Smooth muscle cell of the coronary artery (primary cell): ENCODE measurements around the gene TMEM129. TPM values are rescaled to one million over a fixed set of nuclear protein-coding genes. Genes with fewer than 3 reads are reported as not detected.

Experiments
- total RNA-seq: library from RNA; depleted of rRNA; stranded (reverse); fragments of >200 nt; gene quantifications from 2 replicates; pipeline ENCODE4 v1.2.3, GENCODE V29; 2014; ENCODE audit warnings: low replicate concordance

The TMEM129 gene
- total RNA-seq, result 33.8 and 37.2 TPM in 2 replicates

GRCh38 chr4:1721003-1721665 lies at the start of gene TMEM129, which contains the start of gene TACC3:
Gene TMEM129, minus strand, starts transcription at chr4:1721323. Its CDS starts 486 bp downstream, at chr4:1720837.
Gene TACC3, plus strand, starts transcription at chr4:1721521. Its CDS starts 1,901 bp downstream, at chr4:1723422.

GRCh38 chr4:1712216-1713002 lies 8.7 kb downstream of the TMEM129 start, which contains the start of gene SLBP:
Gene SLBP, minus strand, starts transcription at chr4:1712319. Its CDS starts 131 bp downstream, at chr4:1712188.

GRCh38 chr4:1683736-1684505 lies 37.2 kb downstream of the TMEM129 start, which contains the start of gene FAM53A:
Gene FAM53A, minus strand, starts transcription at chr4:1684313. Its CDS starts 15,572 bp downstream, at chr4:1668741.

Other genes starting within 250 kb of the TMEM129 start
- 0.23 and 1.5 TPM in 2 replicates for gene FAM53A, start 37.0 kb downstream of the TMEM129 start, total RNA-seq
- 18.8 and 45.2 TPM in 2 replicates for gene SLBP, start 9.0 kb downstream of the TMEM129 start, total RNA-seq
- 1.8 and 7.1 TPM in 2 replicates for gene TACC3, start 198 bp upstream of the TMEM129 start, total RNA-seq
- gene FGFR3, start 72.0 kb upstream of the TMEM129 start, total RNA-seq, result 0.47 and 0.83 TPM in 2 replicates
- 93.3 and 95.6 TPM in 2 replicates for gene LETM1, start 134.8 kb upstream of the TMEM129 start, total RNA-seq
- 25.9 and 30.6 TPM in 2 replicates for gene NSD2, start 150.1 kb upstream of the TMEM129 start, total RNA-seq